ENCODE results near the gene SEMA6A.

SEMA6A gene

GRCh38 chr5:116488356-116489041 is 86.1 kb downstream of the SEMA6A start:
- Histone ChIP-seq H3K27me3 (ENCODE audit: insufficient read depth, poor library complexity, severe bottlenecking) (no peaks in the 10 kb centered on the region), H3K27ac (replicated peaks) (no peak overlapping the region), H3K4me3 (replicated peaks; ENCODE audit: insufficient read depth, low read length) (no peak overlapping the region)
- no peak for DNase-seq (ENCODE audit: low read depth in 1 of 2, low spot score in 1 of 2)
- TF ChIP-seq REST (IDR thresholded peaks at IDR 0.05; ENCODE audit: insufficient replicate concordance, low read depth) (no peak), SPI1 (IDR thresholded peaks at IDR 0.05; ENCODE audit: borderline replicate concordance, low read depth) (no peak), CTCF (IDR thresholded peaks at IDR 0.05; ENCODE audit: insufficient read depth, low read length) (no peak), GABPA (IDR thresholded peaks at IDR 0.05; ENCODE audit: low read depth) (no peak), POLR2AphosphoS5 (IDR thresholded peaks at IDR 0.05; ENCODE audit: low read depth) (no peak)

GRCh38 chr5:116487045-116487444 is 87.6 kb downstream of the SEMA6A start:
- no peak overlapping the region for H3K4me3 ChIP-seq (replicated peaks; ENCODE audit: insufficient read depth, low read length)
- no peak for TF ChIP-seq REST (IDR thresholded peaks at IDR 0.05; ENCODE audit: insufficient replicate concordance, low read depth)
- no peak for TF ChIP-seq POLR2AphosphoS5 (IDR thresholded peaks at IDR 0.05; ENCODE audit: low read depth)
- no peak for TF ChIP-seq CTCF (IDR thresholded peaks at IDR 0.05; ENCODE audit: insufficient read depth, low read length)
- TF ChIP-seq GABPA (IDR thresholded peaks at IDR 0.05; ENCODE audit: low read depth): no peak
- TF ChIP-seq SPI1 (IDR thresholded peaks at IDR 0.05; ENCODE audit: borderline replicate concordance, low read depth): no peak
- H3K27ac ChIP-seq (replicated peaks): no peak overlapping the region
- no peak for DNase-seq (ENCODE audit: low read depth in 1 of 2, low spot score in 1 of 2)
- H3K27me3 ChIP-seq (ENCODE audit: insufficient read depth, poor library complexity, severe bottlenecking): no peaks in the 10 kb centered on the region

GRCh38 chr5:116486588-116486987 is 88.0 kb downstream of the SEMA6A start:
- DNase-seq (ENCODE audit: low read depth in 1 of 2, low spot score in 1 of 2): no peak
- Histone ChIP-seq H3K27me3 (ENCODE audit: insufficient read depth, poor library complexity, severe bottlenecking) (no peaks in the 10 kb centered on the region), H3K27ac (replicated peaks) (no peak overlapping the region), H3K4me3 (replicated peaks; ENCODE audit: insufficient read depth, low read length) (no peak overlapping the region)
- TF ChIP-seq CTCF (IDR thresholded peaks at IDR 0.05; ENCODE audit: insufficient read depth, low read length): no peak
- no peak for TF ChIP-seq GABPA (IDR thresholded peaks at IDR 0.05; ENCODE audit: low read depth)
- TF ChIP-seq REST (IDR thresholded peaks at IDR 0.05; ENCODE audit: insufficient replicate concordance, low read depth): no peak
- TF ChIP-seq SPI1 (IDR thresholded peaks at IDR 0.05; ENCODE audit: borderline replicate concordance, low read depth): no peak
- TF ChIP-seq POLR2AphosphoS5 (IDR thresholded peaks at IDR 0.05; ENCODE audit: low read depth): no peak
